HL-60 (cell line): ENCODE measurements around the gene NLRX1.

Source experiments
- GABPA ChIP-seq: IDR thresholded peaks from 2 replicates; pipeline ENCODE4 v1.6.1; 2012; ENCODE audit warnings: low read depth
- SPI1 ChIP-seq: IDR thresholded peaks from 2 replicates; pipeline ENCODE4 v1.6.1; 2012; ENCODE audit warnings: low read depth, mild to moderate bottlenecking, borderline replicate concordance
- TF ChIP-seq, protein P1 (sequence below): IDR thresholded peaks from one replicate; pipeline ENCODE4 v1.5.1; 2011; ENCODE audit warnings: low read length, control low read depth, inconsistent platforms; ENCODE audit not compliant: insufficient read depth
- TF ChIP-seq, protein P2 (sequence below): IDR thresholded peaks from 2 replicates; pipeline ENCODE4 v1.6.1; 2012; ENCODE audit warnings: low read depth; ENCODE audit not compliant: insufficient replicate concordance

GRCh38 chr11:119160151-119160550 lies 8.4 kb upstream of the NLRX1 start:
- TF ChIP-seq, protein P1, sequence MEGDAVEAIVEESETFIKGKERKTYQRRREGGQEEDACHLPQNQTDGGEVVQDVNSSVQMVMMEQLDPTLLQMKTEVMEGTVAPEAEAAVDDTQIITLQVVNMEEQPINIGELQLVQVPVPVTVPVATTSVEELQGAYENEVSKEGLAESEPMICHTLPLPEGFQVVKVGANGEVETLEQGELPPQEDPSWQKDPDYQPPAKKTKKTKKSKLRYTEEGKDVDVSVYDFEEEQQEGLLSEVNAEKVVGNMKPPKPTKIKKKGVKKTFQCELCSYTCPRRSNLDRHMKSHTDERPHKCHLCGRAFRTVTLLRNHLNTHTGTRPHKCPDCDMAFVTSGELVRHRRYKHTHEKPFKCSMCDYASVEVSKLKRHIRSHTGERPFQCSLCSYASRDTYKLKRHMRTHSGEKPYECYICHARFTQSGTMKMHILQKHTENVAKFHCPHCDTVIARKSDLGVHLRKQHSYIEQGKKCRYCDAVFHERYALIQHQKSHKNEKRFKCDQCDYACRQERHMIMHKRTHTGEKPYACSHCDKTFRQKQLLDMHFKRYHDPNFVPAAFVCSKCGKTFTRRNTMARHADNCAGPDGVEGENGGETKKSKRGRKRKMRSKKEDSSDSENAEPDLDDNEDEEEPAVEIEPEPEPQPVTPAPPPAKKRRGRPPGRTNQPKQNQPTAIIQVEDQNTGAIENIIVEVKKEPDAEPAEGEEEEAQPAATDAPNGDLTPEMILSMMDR = no peak
- TF ChIP-seq, protein P2, sequence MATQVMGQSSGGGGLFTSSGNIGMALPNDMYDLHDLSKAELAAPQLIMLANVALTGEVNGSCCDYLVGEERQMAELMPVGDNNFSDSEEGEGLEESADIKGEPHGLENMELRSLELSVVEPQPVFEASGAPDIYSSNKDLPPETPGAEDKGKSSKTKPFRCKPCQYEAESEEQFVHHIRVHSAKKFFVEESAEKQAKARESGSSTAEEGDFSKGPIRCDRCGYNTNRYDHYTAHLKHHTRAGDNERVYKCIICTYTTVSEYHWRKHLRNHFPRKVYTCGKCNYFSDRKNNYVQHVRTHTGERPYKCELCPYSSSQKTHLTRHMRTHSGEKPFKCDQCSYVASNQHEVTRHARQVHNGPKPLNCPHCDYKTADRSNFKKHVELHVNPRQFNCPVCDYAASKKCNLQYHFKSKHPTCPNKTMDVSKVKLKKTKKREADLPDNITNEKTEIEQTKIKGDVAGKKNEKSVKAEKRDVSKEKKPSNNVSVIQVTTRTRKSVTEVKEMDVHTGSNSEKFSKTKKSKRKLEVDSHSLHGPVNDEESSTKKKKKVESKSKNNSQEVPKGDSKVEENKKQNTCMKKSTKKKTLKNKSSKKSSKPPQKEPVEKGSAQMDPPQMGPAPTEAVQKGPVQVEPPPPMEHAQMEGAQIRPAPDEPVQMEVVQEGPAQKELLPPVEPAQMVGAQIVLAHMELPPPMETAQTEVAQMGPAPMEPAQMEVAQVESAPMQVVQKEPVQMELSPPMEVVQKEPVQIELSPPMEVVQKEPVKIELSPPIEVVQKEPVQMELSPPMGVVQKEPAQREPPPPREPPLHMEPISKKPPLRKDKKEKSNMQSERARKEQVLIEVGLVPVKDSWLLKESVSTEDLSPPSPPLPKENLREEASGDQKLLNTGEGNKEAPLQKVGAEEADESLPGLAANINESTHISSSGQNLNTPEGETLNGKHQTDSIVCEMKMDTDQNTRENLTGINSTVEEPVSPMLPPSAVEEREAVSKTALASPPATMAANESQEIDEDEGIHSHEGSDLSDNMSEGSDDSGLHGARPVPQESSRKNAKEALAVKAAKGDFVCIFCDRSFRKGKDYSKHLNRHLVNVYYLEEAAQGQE = no peak
- TF ChIP-seq SPI1 = no peak
- TF ChIP-seq GABPA = no peak
